GM23338 (cell line): ENCODE measurements around the gene WNT10A.

Experiments used
- CREB1 ChIP-seq: fragments of 250-450 bp; sonication (Bioruptor Pico); IDR thresholded peaks from 2 replicates; pipeline ENCODE4 v1.5.0; 2020; ENCODE audit warnings: low read depth, mild to moderate bottlenecking, moderate library complexity
- CTCF ChIP-seq, 2 experiments: fragments of 200-600 bp in 1 of 2; sonication (generic) in 1 of 2; conservative IDR thresholded peaks; 2 replicates each; pipeline versions ENCODE4 v1.5.1 to v1.6.1; 2016 to 2017; ENCODE audit warnings: antibody characterized with exemption in 2 of 2, low read depth in 2 of 2, mild to moderate bottlenecking in 2 of 2, moderate library complexity in 1 of 2
- EZH2 ChIP-seq: fragments of 200-600 bp; sonication (generic); IDR thresholded peaks from one replicate; pipeline ENCODE4 v1.8.0; 2017; ENCODE audit warnings: antibody characterized with exemption, mild to moderate bottlenecking, low read depth; ENCODE audit not compliant: unreplicated experiment
- EZH2phosphoT487 ChIP-seq: fragments of 200-600 bp; sonication (generic); IDR thresholded peaks from one replicate; pipeline ENCODE4 v1.8.1; 2018; ENCODE audit warnings: antibody characterized with exemption; ENCODE audit not compliant: unreplicated experiment
- JUNB ChIP-seq: IDR thresholded peaks from one replicate; pipeline ENCODE4 v1.6.1; 2016; ENCODE audit warnings: antibody characterized with exemption; ENCODE audit not compliant: unreplicated experiment
- POLR2AphosphoS5 ChIP-seq: IDR thresholded peaks from 2 replicates; pipeline ENCODE4 v1.6.1; 2016; ENCODE audit warnings: antibody characterized with exemption, low read depth
- REST ChIP-seq: IDR thresholded peaks from one replicate; pipeline ENCODE4 v1.6.1; 2018; ENCODE audit warnings: antibody characterized with exemption; ENCODE audit not compliant: unreplicated experiment
- ZNF331 ChIP-seq: fragments of 250-450 bp; sonication (Bioruptor Pico); IDR thresholded peaks from 2 replicates; pipeline ENCODE4 v1.5.0; 2020; ENCODE audit warnings: low read depth, mild to moderate bottlenecking, moderate library complexity

- TF ChIP-seq POLR2AphosphoS5 (no peak), REST (no peak), EZH2 (peak; percentile 100), CREB1 (CRISPR knock-in tag) (no peak), CTCF (conservative IDR thresholded peaks at IDR 0.05; ENCODE audit: low read depth in 2 of 2) (no peak), EZH2phosphoT487 (peak; percentile 100), ZNF331 (CRISPR knock-in tag) (no peak), JUNB (no peak)
These were observed 3.1 kb downstream of the WNT10A start for GRCh38 chr2:218883491-218884490.
